ENCODE results near the gene PEX10.
A peak's percentile ranks its signal among the peaks of the same experiment; 100 is the strongest.

The PEX10 gene

DNA sequence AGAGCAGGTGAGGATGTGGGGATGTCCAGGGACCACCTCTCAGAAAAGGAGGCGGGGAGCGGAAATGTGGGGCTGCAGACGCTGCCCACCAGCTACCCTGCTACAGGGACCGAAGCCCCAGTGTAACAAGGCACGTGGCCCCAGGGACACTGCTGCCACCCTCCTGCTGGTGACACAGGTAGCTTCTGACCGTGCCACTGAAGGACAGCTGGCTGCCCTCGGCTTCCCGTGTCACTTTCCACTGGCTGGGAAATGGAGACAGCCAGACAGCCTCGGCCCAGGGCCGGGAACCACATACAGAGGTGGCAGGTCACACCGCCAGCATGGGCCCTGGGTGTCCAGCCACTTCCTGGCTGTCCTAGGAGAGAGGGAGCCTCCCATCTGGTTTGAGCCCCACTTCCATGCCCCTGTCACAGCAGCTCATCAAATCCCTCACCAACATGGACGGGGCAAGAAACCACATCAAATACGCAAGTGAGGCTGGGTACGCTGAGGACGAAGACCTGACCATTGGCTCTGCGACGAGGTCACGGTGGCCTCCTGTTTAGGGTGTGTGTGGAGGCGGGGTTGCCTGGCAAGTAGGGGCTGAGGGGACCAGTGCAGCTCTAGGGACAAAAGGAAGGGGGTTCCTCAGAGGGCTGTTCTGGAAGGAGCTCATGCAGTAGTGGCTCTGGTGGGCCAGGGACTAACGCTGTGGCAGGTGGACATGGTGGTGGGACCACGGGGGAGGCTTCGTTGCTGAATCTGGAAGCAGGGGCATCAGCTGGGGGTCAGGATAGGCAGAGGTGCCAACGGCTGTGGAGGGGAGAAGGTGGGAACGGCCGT, 5.0 kb downstream of the PEX10 start:
- no peak for DNase-seq (ENCODE audit: low spot score in 2 of 2)
- peak overlapping the region; percentile 61 for H3K27ac Mint-ChIP-seq
- no peak overlapping the region for H3K4me3 Mint-ChIP-seq
- H3K4me1 Mint-ChIP-seq = no peaks in the 10 kb centered on the region
- no peaks in the 10 kb centered on the region for H3K9me3 Mint-ChIP-seq
- H3K36me3 Mint-ChIP-seq = peaks cover 46% of the 10 kb centered on the region
- ATAC-seq = no peak

GRCh38 chr1:2406451-2407041, 5.8 kb downstream of the PEX10 start:
- DNase-seq (ENCODE audit: low spot score in 2 of 2) (no peak), ATAC-seq (no peak)
- Mint-ChIP-seq H3K27ac (peak overlapping the region; percentile 61), H3K36me3 (peaks cover 55% of the 10 kb centered on the region), H3K4me1 (no peaks in the 10 kb centered on the region), H3K4me3 (no peak overlapping the region), H3K9me3 (no peaks in the 10 kb centered on the region)

DNA sequence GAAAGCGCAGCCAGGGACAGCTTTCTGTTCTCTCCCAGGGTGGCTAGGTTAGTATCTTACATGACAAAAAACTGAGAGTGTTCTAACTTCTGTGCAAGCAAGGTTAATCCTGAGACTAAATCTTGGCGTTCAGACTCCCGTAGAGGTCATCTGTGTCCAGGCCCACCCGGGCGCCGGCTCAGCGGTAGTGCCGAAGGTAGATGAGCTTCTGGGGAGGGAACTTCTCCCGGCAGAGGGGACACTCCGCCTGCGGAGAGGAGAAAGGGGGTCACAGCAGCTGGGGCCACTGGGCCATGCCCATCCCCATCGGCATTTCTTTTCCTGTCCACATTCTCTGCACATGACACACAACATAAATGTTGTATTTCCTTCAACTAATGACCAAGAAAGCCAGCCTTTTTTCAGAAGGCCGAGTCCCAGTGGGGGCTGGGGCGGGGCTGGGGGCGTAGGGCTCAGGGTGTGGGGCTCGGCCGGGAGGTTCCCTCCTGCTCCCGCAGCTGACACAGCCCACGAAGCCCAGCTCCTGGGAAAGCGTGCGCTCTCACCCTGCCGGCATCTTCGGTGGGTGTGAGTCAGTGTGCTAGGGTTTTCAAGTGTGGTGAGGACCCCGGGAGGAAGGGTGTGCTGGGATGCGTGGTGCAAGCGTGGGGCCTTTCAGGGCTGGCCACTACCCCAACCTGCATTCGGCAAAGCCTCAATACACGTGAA, 6.6 kb downstream of the PEX10 start:
- Mint-ChIP-seq H3K9me3 (no peaks in the 10 kb centered on the region), H3K27ac (peak overlapping the region; percentile 61), H3K4me3 (no peak overlapping the region), H3K36me3 (peaks cover 63% of the 10 kb centered on the region), H3K4me1 (peaks cover 2% of the 10 kb centered on the region)
- DNase-seq (ENCODE audit: low spot score in 2 of 2) (no peak), ATAC-seq (no peak)

- peaks cover 9% of the 10 kb centered on the region for H3K4me1 Mint-ChIP-seq
- DNase-seq (ENCODE audit: low spot score in 2 of 2) = no peak
- ATAC-seq = no peak
- H3K27ac Mint-ChIP-seq = peak overlapping the region; percentile 40
- no peak overlapping the region for H3K4me3 Mint-ChIP-seq
- H3K9me3 Mint-ChIP-seq = no peaks in the 10 kb centered on the region
- H3K36me3 Mint-ChIP-seq = peaks cover 70% of the 10 kb centered on the region
Measured at GRCh38 chr1:2404890-2405511, 7.4 kb downstream of the PEX10 start.

- Mint-ChIP-seq H3K9me3 (no peaks in the 10 kb centered on the region), H3K27ac (no peak overlapping the region), H3K36me3 (peaks cover 76% of the 10 kb centered on the region), H3K4me1 (peaks cover 12% of the 10 kb centered on the region), H3K4me3 (no peak overlapping the region)
- ATAC-seq (no peak), DNase-seq (ENCODE audit: low spot score in 2 of 2) (no peak)
Measured at GRCh38 chr1:2404142-2404889, 8.0 kb downstream of the PEX10 start.

GRCh38 chr1:2403273-2403672, 9.1 kb downstream of the PEX10 start:
- Mint-ChIP-seq H3K4me3 (no peak overlapping the region), H3K4me1 (peaks cover 15% of the 10 kb centered on the region), H3K27ac (no peak overlapping the region), H3K36me3 (peaks cover 82% of the 10 kb centered on the region), H3K9me3 (no peaks in the 10 kb centered on the region)
- DNase-seq (ENCODE audit: low spot score in 2 of 2) (no peak), ATAC-seq (no peak)

GRCh38 chr1:2402420-2402819, 9.9 kb downstream of the PEX10 start:
- Mint-ChIP-seq H3K4me3 (no peak overlapping the region), H3K36me3 (peaks cover 88% of the 10 kb centered on the region), H3K4me1 (peaks cover 15% of the 10 kb centered on the region), H3K27ac (peak overlapping the region; percentile 79), H3K9me3 (no peaks in the 10 kb centered on the region)
- ATAC-seq (no peak), DNase-seq (ENCODE audit: low spot score in 2 of 2) (no peak)

- peak; percentile 41 for ATAC-seq
- Mint-ChIP-seq H3K4me1 (peaks cover 15% of the 10 kb centered on the region), H3K4me3 (no peak overlapping the region), H3K9me3 (no peaks in the 10 kb centered on the region), H3K36me3 (peaks cover 98% of the 10 kb centered on the region), H3K27ac (peak overlapping the region; percentile 79)
- no peak for DNase-seq (ENCODE audit: low spot score in 2 of 2)
Measured at GRCh38 chr1:2400950-2401649, 11.3 kb downstream of the PEX10 start.

DNA sequence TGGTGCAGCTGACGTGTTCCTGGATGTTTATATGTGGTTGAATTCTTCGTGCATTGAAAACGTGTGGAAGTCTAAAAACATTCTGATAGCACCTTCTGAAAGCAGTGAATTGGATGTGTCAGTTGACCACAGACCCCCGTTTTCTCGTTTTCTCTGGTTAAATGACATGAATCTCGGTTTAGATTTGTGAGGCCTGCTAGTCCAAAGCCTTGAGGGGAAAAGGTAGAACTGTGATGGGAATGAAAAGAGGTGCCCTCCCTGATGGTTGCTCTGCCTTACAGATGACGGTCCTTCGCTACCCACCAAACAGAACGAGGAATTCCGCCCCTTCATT, 11.8 kb downstream of the PEX10 start:
- Mint-ChIP-seq H3K27ac (peak overlapping the region; percentile 51), H3K4me1 (peaks cover 15% of the 10 kb centered on the region), H3K36me3 (peaks cover 100% of the 10 kb centered on the region), H3K9me3 (no peaks in the 10 kb centered on the region), H3K4me3 (no peak overlapping the region)
- DNase-seq (ENCODE audit: low spot score in 2 of 2) (no peak), ATAC-seq (peak; percentile 66)

- Mint-ChIP-seq H3K27ac (peak overlapping the region; percentile 51), H3K4me3 (no peak overlapping the region), H3K9me3 (no peaks in the 10 kb centered on the region), H3K36me3 (peaks cover 100% of the 10 kb centered on the region), H3K4me1 (peaks cover 17% of the 10 kb centered on the region)
- ATAC-seq = no peak
- no peak for DNase-seq (ENCODE audit: low spot score in 2 of 2)
Measured at GRCh38 chr1:2399890-2400575, 12.3 kb downstream of the PEX10 start.

DNA sequence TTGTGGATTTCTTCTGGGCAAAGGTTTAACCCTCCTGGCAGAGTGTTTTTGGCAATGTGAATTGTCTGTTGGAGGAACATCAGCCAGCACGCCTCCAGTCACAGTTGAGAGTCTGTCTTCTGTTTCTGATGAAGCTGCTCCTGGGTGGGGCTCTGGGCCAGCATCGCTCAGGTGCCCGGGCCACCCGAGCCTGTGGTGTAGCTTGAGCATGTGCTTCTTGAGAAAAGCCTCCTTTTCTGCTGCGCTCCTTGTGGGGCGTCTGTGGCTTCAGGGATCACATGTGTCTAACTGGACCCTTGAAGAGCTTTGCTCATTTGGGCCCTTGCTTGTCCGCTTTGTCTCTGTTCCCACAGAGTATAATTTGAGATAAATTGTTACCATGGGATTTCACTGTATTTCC, 13.5 kb downstream of the PEX10 start:
- Mint-ChIP-seq H3K9me3 (no peaks in the 10 kb centered on the region), H3K4me1 (peaks cover 29% of the 10 kb centered on the region), H3K27ac (no peak overlapping the region), H3K36me3 (peaks cover 100% of the 10 kb centered on the region), H3K4me3 (no peak overlapping the region)
- DNase-seq (ENCODE audit: low spot score in 2 of 2) (no peak), ATAC-seq (no peak)

GRCh38 chr1:2397007-2397679, 15.2 kb downstream of the PEX10 start:
- Mint-ChIP-seq H3K4me3 (no peak overlapping the region), H3K27ac (peak overlapping the region; percentile 40), H3K36me3 (peaks cover 100% of the 10 kb centered on the region), H3K9me3 (no peaks in the 10 kb centered on the region), H3K4me1 (peaks cover 46% of the 10 kb centered on the region)
- DNase-seq (ENCODE audit: low spot score in 2 of 2) = no peak
- ATAC-seq = no peak

GRCh38 chr1:2396476-2396875, 15.9 kb downstream of the PEX10 start:
- Mint-ChIP-seq H3K4me1 (peaks cover 46% of the 10 kb centered on the region), H3K9me3 (no peaks in the 10 kb centered on the region), H3K36me3 (peaks cover 93% of the 10 kb centered on the region), H3K4me3 (no peak overlapping the region), H3K27ac (peak overlapping the region; percentile 40)
- ATAC-seq (no peak), DNase-seq (ENCODE audit: low spot score in 2 of 2) (no peak)
